ENCODE results near the gene AOPEP. TPM values are rescaled to one million over a fixed set of nuclear protein-coding genes. Genes with fewer than 3 reads are reported as not detected.
"Not testable (repeated sequence)": the region's sequence is repeated elsewhere in the genome, so short reads cannot be mapped to it uniquely, and the experiment has no call there.

The AOPEP gene
- total RNA-seq, 4 donors from 2014 or later: 252 to 375 (median 312) TPM

DNA sequence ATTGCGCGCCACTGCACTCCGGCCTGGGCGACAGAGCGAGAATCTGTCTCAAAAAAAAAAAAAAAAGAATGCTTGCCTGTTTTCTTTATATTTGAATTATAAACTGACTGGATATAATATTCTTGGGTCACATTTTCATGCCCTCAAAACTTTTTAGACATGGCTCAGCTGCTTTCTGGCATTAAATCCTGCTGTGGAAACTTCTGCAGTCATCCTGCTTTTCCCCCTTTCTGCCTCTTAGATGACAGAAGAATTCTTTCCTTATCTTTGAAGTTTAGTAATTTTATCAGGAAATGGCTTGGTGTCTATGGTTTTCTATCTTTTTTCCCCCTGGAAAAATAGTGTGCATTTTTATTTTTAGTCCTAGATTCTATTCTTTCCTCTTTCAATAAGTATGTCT is 234.5 kb downstream of the AOPEP start:
- TF ChIP-seq POLR2A (IDR thresholded peaks at IDR 0.05) (no peak), EP300 (IDR thresholded peaks at IDR 0.05) (no peak), POLR2AphosphoS5 (IDR thresholded peaks at IDR 0.05) (no peak), CTCF (IDR thresholded peaks at IDR 0.05) (no peak)
- ATAC-seq: no peak
- Histone ChIP-seq H3K36me3 (peaks cover 0 to 13% of the 10 kb centered on the region in 2 donors), H3K9me3 (no peaks in the 10 kb centered on the region), H3K27me3 (no peaks in the 10 kb centered on the region), H3K4me3 (no peak overlapping the region), H3K4me1 (peaks cover 0 to 7% (median 0%) of the 10 kb centered on the region in 3 donors), H3K27ac (no peak overlapping the region)
- WGBS, 2 donors (ENCODE audit: low coverage in 1 of 2): 67% methylated on average over 3 of the region's 5 CpGs; no CpG with 5 or more reads in 1 of the 2 donors

- peaks cover 0 to 7% (median 0%) of the 10 kb centered on the region in 3 donors for H3K4me1 ChIP-seq
- H3K36me3 ChIP-seq: peaks cover 0 to 4% of the 10 kb centered on the region in 2 donors
- H3K27ac ChIP-seq: no peak overlapping the region
- H3K27me3 ChIP-seq: no peaks in the 10 kb centered on the region
- no peak overlapping the region for H3K4me3 ChIP-seq
- ATAC-seq: no peak
- 47 to 77% methylated on average over 2 of the region's 2 CpGs for WGBS, 2 donors (ENCODE audit: low coverage in 1 of 2)
- no peaks in the 10 kb centered on the region for H3K9me3 ChIP-seq
- TF ChIP-seq POLR2AphosphoS5 (IDR thresholded peaks at IDR 0.05): no peak
- TF ChIP-seq EP300 (IDR thresholded peaks at IDR 0.05): no peak
- TF ChIP-seq POLR2A (IDR thresholded peaks at IDR 0.05): no peak
- no peak for TF ChIP-seq CTCF (IDR thresholded peaks at IDR 0.05)
These were observed 235.4 kb downstream of the AOPEP start for GRCh38 chr9:94961870-94962269.

DNA sequence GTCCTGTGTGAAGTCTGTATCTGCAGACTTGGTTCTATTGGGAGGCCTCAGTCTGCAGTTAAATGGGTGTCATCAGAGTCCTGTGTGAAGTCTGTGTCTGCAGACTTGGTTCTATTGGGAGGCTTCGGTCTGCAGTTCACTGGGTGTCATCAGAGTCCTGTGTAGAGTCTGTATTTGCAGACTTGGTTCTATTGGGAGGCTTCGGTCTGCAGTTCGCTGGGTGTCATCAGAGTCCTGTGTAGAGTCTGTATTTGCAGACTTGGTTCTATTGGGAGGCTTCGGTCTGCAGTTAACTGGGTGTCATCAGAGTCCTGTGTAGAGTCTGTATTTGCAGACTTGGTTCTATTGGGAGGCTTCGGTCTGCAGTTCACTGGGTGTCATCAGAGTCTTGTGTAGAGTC is 239.1 kb downstream of the AOPEP start:
- WGBS, 2 donors (ENCODE audit: low coverage in 1 of 2): 100% methylated on average over 2 of the region's 5 CpGs; no CpG with 5 or more reads in 1 of the 2 donors
- H3K27me3 ChIP-seq, ATAC-seq: not testable (repeated sequence)

GRCh38 chr9:94966046-94966445 is 239.5 kb downstream of the AOPEP start:
- not testable (repeated sequence) for H3K27me3 ChIP-seq, ATAC-seq, H3K4me3 ChIP-seq, H3K4me1 ChIP-seq, H3K36me3 ChIP-seq, H3K9me3 ChIP-seq, H3K27ac ChIP-seq
- WGBS, 2 donors (ENCODE audit: low coverage in 1 of 2): 80% methylated on average over 1 of the region's 3 CpGs; no CpG with 5 or more reads in 1 of the 2 donors

More for the DNA sequence above, 239.1 kb downstream of the AOPEP start:
- H3K27ac ChIP-seq, H3K36me3 ChIP-seq, H3K4me3 ChIP-seq, H3K4me1 ChIP-seq, H3K9me3 ChIP-seq: not testable (repeated sequence)

GRCh38 chr9:94967482-94967881 is 241.0 kb downstream of the AOPEP start:
- Histone ChIP-seq H3K4me3 (no peak overlapping the region), H3K36me3 (no peaks in the 10 kb centered on the region), H3K27me3 (no peaks in the 10 kb centered on the region), H3K9me3 (no peaks in the 10 kb centered on the region), H3K4me1 (no peaks in the 10 kb centered on the region), H3K27ac (no peak overlapping the region)
- TF ChIP-seq POLR2AphosphoS5 (IDR thresholded peaks at IDR 0.05) (no peak), EP300 (IDR thresholded peaks at IDR 0.05) (no peak), CTCF (IDR thresholded peaks at IDR 0.05) (no peak), POLR2A (IDR thresholded peaks at IDR 0.05) (no peak)
- no peak for ATAC-seq
- 86 to 100% methylated on average over 1 of the region's 1 CpG for whole genome bisulfite sequencing, 2 donors (ENCODE audit: low coverage in 1 of 2)

GRCh38 chr9:94971378-94972131 is 245.1 kb downstream of the AOPEP start:
- 93 to 97% methylated on average over 11 of the region's 13 CpGs for WGBS, 2 donors (ENCODE audit: low coverage in 1 of 2)
- H3K36me3 ChIP-seq: no peaks in the 10 kb centered on the region
- H3K27me3 ChIP-seq: no peaks in the 10 kb centered on the region
- H3K27ac ChIP-seq: no peak overlapping the region
- peaks cover 0 to 10% (median 8%) of the 10 kb centered on the region in 3 donors for H3K4me1 ChIP-seq
- no peak for ATAC-seq
- TF ChIP-seq POLR2A (IDR thresholded peaks at IDR 0.05): no peak
- no peak for TF ChIP-seq EP300 (IDR thresholded peaks at IDR 0.05)
- TF ChIP-seq POLR2AphosphoS5 (IDR thresholded peaks at IDR 0.05): no peak
- no peak for TF ChIP-seq CTCF (IDR thresholded peaks at IDR 0.05)
- no peak overlapping the region for H3K4me3 ChIP-seq
- H3K9me3 ChIP-seq: no peaks in the 10 kb centered on the region

Data from gastroesophageal sphincter (tissue), 4 donors.